Body of pancreas (tissue), 4 donors: Measurements from ENCODE around the gene MPHOSPH9. TPM values are rescaled to one million over a fixed set of nuclear protein-coding genes. Genes with fewer than 3 reads are reported as not detected.

Experiments used
- ATAC-seq: fragments of 150-250 bp; one replicate; pipeline ENCODE4 v1.9.1; 2016
- DNase-seq, 4 donors: peaks; one replicate each; pipeline ENCODE4 v3.0.0-alpha.2; 2019
- H3K27ac ChIP-seq, 4 donors: fragments of 200-600 bp; sonication (generic); 1 replicate in 3 of 4; 2 replicates in 1 of 4; pipeline versions ENCODE4 v1.5.1 to v1.6.1; 2016 to 2019; ENCODE audit warnings: mild to moderate bottlenecking in 1 of 4, mixed read lengths in 1 of 4, moderate library complexity in 1 of 4
- H3K27me3 ChIP-seq, 2 donors: fragments of 200-600 bp; sonication (generic); one replicate each; pipeline ENCODE4 v1.6.0; 2016; ENCODE audit warnings: mild to moderate bottlenecking in 1 of 2
- H3K36me3 ChIP-seq, 2 donors: fragments of 200-600 bp; sonication (generic); replicated peaks in 1 of 2; 2 replicates each; pipeline ENCODE4 v1.5.1; 2016; ENCODE audit warnings: low read depth in 2 of 2; ENCODE audit not compliant: insufficient read depth in 1 of 2
- H3K4me1 ChIP-seq: fragments of 200-600 bp; sonication (generic); one replicate; pipeline ENCODE4 v1.6.0; 2016
- H3K4me3 ChIP-seq, 2 donors: fragments of 200-600 bp; sonication (generic); 1 replicate in 1 of 2; 2 replicates in 1 of 2; pipeline ENCODE4 v1.5.1; 2016 to 2019
- H3K9me3 ChIP-seq, 3 donors: fragments of 200-600 bp; sonication (generic); 1 replicate in 2 of 3; 2 replicates in 1 of 3; pipeline ENCODE4 v1.5.1; 2016
- POLR2A ChIP-seq, 3 donors: fragments of 450-650 bp; IDR thresholded peaks; one replicate each; pipeline ENCODE4 v1.6.1; 2016; ENCODE audit warnings: antibody characterized with exemption in 3 of 3, mild to moderate bottlenecking in 2 of 3
- WGBS, 2 donors: methylation state at CpG; one replicate each; pipeline ENCODE4 v1.1.5; 2017; 5-methylcytosine and 5-hydroxymethylcytosine counted together
- intact Hi-C: fragments of 100-400 bp; cut with DNase I; formaldehyde crosslinking; loops from one replicate; pipeline ENCODE4 v1.15.1; 2023
- total RNA-seq, 2 donors: library from RNA; depleted of rRNA; stranded (reverse); fragments of >200 nt; gene quantifications; one replicate each; pipeline ENCODE4 v1.1.0, GENCODE V29; 2016
- TF ChIP-seq, protein P1 (sequence below), 7 experiments: fragments of 450-650 bp in 4 of 7; fragments of 200-600 bp in 3 of 7; sonication (generic) in 3 of 7; IDR thresholded peaks; one replicate each; pipeline ENCODE4 v1.5.1; 2016 to 2019; ENCODE audit warnings: antibody characterized with exemption in 7 of 7

MPHOSPH9 gene
- total RNA-seq, 2 donors from 2014 or later = 13.5 to 42.5 TPM

DNA sequence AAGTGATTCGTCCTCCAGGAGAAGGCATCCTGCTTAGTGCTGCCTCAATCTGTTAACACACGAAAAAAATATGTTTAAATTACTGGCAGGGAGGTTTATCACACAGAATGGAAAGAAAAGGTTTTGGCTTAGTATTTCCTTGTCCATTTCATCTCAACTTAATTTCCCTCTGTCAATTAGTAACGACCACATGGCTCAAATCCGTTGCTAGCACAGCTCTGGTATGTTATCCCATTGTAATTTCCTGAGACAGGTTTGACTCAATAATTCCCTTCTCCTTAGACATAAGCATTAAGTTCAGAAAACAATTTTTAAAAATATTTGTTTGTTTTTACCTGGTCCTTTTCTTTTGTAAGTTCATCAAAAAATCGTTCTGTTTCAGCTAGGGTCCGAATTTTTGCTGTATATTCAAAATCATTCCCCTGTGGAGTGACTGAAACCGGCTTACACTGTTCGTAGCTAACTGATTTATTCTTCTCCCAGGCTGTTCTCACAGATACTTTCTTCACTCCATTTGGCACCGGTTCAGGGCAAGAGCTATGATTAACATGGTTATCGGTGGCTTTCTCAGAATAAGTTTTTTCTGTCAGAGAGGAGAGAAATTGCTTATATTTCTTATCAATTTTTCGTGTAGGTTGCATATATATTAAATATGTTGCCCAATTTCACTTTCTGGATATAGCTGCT is 72.0 kb downstream of the MPHOSPH9 start:
- intact Hi-C loops = no loop called here
- no peaks in the 10 kb centered on the region for H3K9me3 ChIP-seq
- no peaks in the 10 kb centered on the region for H3K27me3 ChIP-seq
- TF ChIP-seq, protein P1, sequence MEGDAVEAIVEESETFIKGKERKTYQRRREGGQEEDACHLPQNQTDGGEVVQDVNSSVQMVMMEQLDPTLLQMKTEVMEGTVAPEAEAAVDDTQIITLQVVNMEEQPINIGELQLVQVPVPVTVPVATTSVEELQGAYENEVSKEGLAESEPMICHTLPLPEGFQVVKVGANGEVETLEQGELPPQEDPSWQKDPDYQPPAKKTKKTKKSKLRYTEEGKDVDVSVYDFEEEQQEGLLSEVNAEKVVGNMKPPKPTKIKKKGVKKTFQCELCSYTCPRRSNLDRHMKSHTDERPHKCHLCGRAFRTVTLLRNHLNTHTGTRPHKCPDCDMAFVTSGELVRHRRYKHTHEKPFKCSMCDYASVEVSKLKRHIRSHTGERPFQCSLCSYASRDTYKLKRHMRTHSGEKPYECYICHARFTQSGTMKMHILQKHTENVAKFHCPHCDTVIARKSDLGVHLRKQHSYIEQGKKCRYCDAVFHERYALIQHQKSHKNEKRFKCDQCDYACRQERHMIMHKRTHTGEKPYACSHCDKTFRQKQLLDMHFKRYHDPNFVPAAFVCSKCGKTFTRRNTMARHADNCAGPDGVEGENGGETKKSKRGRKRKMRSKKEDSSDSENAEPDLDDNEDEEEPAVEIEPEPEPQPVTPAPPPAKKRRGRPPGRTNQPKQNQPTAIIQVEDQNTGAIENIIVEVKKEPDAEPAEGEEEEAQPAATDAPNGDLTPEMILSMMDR (IDR thresholded peaks at IDR 0.05) = no peak
- TF ChIP-seq POLR2A (IDR thresholded peaks at IDR 0.05) = no peak
- no peaks in the 10 kb centered on the region for H3K36me3 ChIP-seq
- peak overlapping the region in 3 of 4 donors; percentile 49 to 75 (median 53) for H3K27ac ChIP-seq
- DNase-seq (peak in 3 of 4 donors; percentile 33 to 36 (median 36)), ATAC-seq (peak; percentile 64)
- H3K4me1 ChIP-seq = peaks cover 34% of the 10 kb centered on the region
- 46 to 50% methylated on average over 11 of the region's 11 CpGs for WGBS, 2 donors
- no peak overlapping the region for H3K4me3 ChIP-seq

DNA sequence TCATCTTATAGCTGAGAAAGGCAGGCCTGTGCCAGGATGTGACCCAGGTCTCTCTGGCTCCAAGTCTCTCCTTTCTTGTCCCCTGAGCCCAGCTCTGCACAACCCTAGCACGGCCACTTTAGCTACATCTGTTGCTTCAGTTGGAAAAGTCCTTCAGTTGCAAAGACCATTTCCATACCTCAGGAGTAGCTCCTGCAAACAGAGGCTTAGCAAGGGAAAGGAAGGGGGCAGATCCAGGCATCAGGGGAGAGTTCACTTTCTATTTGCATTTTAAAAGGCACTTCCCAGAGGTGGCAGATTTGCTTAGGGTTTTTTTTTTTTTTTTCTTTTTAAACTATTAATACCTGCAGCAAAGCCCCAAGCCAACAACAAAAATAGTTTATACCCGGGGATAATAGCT is 79.0 kb downstream of the MPHOSPH9 start:
- H3K36me3 ChIP-seq = no peaks in the 10 kb centered on the region
- intact Hi-C loops = no loop called here
- H3K27me3 ChIP-seq = no peaks in the 10 kb centered on the region
- H3K4me1 ChIP-seq = peaks cover 23% of the 10 kb centered on the region
- TF ChIP-seq, protein P1 (IDR thresholded peaks at IDR 0.05) = no peak
- no peak for TF ChIP-seq POLR2A (IDR thresholded peaks at IDR 0.05)
- 69 to 89% methylated on average over 2 of the region's 2 CpGs for WGBS, 2 donors
- H3K4me3 ChIP-seq = no peak overlapping the region
- DNase-seq (no peak), ATAC-seq (no peak)
- no peaks in the 10 kb centered on the region for H3K9me3 ChIP-seq
- H3K27ac ChIP-seq = no peak overlapping the region

DNA sequence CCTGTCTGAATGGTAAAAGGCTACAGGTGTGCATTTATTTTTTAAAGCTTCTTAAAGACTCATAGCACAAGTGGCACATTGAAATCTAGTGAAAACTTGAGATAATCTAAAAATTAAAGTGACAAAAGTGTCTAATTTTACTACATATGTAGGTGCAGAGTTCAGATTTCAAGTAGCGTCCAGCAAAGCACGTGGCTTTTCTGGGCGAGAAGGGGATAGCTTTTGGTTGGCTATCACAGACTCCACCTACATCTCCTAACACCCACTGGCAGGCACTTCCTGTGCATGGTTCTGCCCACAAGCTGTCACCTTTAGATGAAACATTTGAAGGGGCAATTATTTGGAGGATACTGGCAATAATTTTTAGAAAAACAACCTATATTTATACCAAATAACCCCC is 80.1 kb downstream of the MPHOSPH9 start:
- 65 to 67% methylated on average over 3 of the region's 3 CpGs for WGBS, 2 donors
- Histone ChIP-seq H3K9me3 (no peaks in the 10 kb centered on the region), H3K4me1 (peaks cover 26% of the 10 kb centered on the region), H3K27ac (no peak overlapping the region), H3K36me3 (no peaks in the 10 kb centered on the region), H3K4me3 (no peak overlapping the region), H3K27me3 (no peaks in the 10 kb centered on the region)
- DNase-seq (no peak), ATAC-seq (no peak)
- TF ChIP-seq POLR2A (IDR thresholded peaks at IDR 0.05) = no peak
- TF ChIP-seq, protein P1 (IDR thresholded peaks at IDR 0.05) = no peak
- intact Hi-C loops = no loop called here

DNA sequence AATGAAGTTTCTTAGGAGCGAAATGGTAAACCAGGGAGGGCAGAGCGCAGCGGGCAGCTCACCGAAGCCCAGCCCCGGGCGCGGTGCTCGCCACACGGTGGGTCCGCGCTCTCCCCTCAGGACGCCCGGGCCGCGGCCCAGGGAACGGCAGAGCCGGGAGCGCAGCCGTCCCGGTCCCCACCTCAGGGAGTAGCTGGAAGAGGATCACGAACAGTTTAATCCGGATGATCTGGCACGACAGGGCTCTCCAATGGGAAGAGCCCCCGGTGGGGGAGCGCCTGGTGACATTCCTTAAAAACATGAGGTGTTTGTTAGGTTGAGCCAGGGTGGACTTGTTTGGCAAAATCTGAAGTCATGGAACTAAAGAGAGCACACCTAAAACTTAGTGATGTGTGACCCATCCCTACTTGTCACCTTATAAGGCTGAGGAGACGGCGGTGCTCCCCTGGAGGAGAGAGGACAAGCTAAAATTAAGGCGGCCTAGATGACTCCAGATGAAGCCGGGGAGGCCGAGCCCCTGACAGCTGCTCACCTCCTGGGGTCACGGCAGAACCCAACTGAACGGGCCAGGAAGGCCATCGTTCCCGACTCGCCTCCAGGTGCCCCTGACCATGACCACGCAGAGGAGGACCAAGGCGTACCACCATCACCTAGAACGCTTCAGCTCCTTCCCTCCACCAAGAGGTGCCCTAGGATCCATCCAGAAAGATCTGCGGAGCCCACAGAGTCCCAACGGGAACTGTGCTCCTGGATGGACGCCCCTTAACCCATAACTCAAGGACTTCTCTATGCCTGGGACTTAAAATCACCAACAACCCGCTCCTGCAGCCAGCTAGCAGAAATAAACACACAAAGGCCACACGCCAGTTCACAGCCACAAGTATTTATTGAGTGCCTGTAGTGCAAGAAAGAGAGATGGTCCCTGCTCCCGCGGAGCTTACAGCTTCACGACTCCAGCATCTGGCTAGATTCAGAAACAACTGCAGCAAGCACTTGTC is 81.2 kb downstream of the MPHOSPH9 start:
- no peaks in the 10 kb centered on the region for H3K36me3 ChIP-seq
- H3K9me3 ChIP-seq = no peaks in the 10 kb centered on the region
- intact Hi-C loops = no loop called here
- peaks cover 26% of the 10 kb centered on the region for H3K4me1 ChIP-seq
- H3K27ac ChIP-seq = peak overlapping the region in 3 of 4 donors; percentile 79 to 89 (median 82)
- DNase-seq = no peak
- H3K4me3 ChIP-seq = peak overlapping the region; percentile 73 to 79
- TF ChIP-seq, protein P1 (IDR thresholded peaks at IDR 0.05) = no peak
- no peak for TF ChIP-seq POLR2A (IDR thresholded peaks at IDR 0.05)
- H3K27me3 ChIP-seq = no peaks in the 10 kb centered on the region
- ATAC-seq = peak; percentile 50
- WGBS, 2 donors = 41 to 88% methylated on average over 21 to 46 of the region's 46 CpGs
